Nephron (organoid): Measurements from ENCODE around the gene ZNF132.

Experiments used
- H3K27ac Mint-ChIP-seq, 3 experiments: 2 replicates each; pipeline ENCODE4 v1.8.0; 2020; ENCODE audit warnings: mixed read lengths in 3 of 3, mild to moderate bottlenecking in 2 of 3, moderate library complexity in 1 of 3
- H3K27me3 Mint-ChIP-seq: 2 replicates; pipeline ENCODE4 v1.8.0; 2021; ENCODE audit warnings: low read depth, mild to moderate bottlenecking, moderate library complexity, mixed read lengths
- H3K36me3 Mint-ChIP-seq: 2 replicates; pipeline ENCODE4 v1.8.0; 2020; ENCODE audit warnings: low read depth, mixed read lengths
- H3K4me1 Mint-ChIP-seq: 2 replicates; pipeline ENCODE4 v1.8.0; 2020; ENCODE audit warnings: mixed read lengths
- H3K4me3 Mint-ChIP-seq, 3 experiments: 2 replicates each; pipeline ENCODE4 v1.8.0; 2020; ENCODE audit warnings: mild to moderate bottlenecking in 3 of 3, mixed read lengths in 3 of 3, moderate library complexity in 2 of 3
- H3K9me3 Mint-ChIP-seq: 2 replicates; pipeline ENCODE4 v1.8.0; 2020; ENCODE audit warnings: mixed read lengths
- CTCF ChIP-seq, 3 experiments: fragments of 200-600 bp; sonication (generic); IDR thresholded peaks; one replicate each; pipeline ENCODE4 v1.5.0; 2021; ENCODE audit warnings: antibody characterized with exemption in 3 of 3; ENCODE audit not compliant: unreplicated experiment in 3 of 3

Gene ZNF132

GRCh38 chr19:58440556-58440955, 603 bp upstream of the ZNF132 start:
- peaks cover 47% of the 10 kb centered on the region for H3K36me3 Mint-ChIP-seq
- peaks cover 33% of the 10 kb centered on the region for H3K27me3 Mint-ChIP-seq
- peak overlapping the region; percentile 89 to 92 (median 90) for H3K4me3 Mint-ChIP-seq
- peak overlapping the region; percentile 68 to 83 (median 75) for H3K27ac Mint-ChIP-seq
- H3K4me1 Mint-ChIP-seq = peaks cover 6% of the 10 kb centered on the region
- peaks cover 59% of the 10 kb centered on the region for H3K9me3 Mint-ChIP-seq
- no peak for TF ChIP-seq CTCF (IDR thresholded peaks at IDR 0.05; ENCODE audit: unreplicated experiment in 3 of 3)

GRCh38 chr19:58434217-58434616, 5.7 kb downstream of the ZNF132 start:
- TF ChIP-seq CTCF (IDR thresholded peaks at IDR 0.05; ENCODE audit: unreplicated experiment in 3 of 3) = no peak
- no peaks in the 10 kb centered on the region for H3K4me1 Mint-ChIP-seq
- H3K27me3 Mint-ChIP-seq = peaks cover 3% of the 10 kb centered on the region
- H3K27ac Mint-ChIP-seq = no peak overlapping the region
- H3K9me3 Mint-ChIP-seq = peaks cover 88% of the 10 kb centered on the region
- peaks cover 98% of the 10 kb centered on the region for H3K36me3 Mint-ChIP-seq
- H3K4me3 Mint-ChIP-seq = no peak overlapping the region

- no peak overlapping the region for H3K27ac Mint-ChIP-seq
- H3K4me1 Mint-ChIP-seq = no peaks in the 10 kb centered on the region
- H3K4me3 Mint-ChIP-seq = no peak overlapping the region
- no peak for TF ChIP-seq CTCF (IDR thresholded peaks at IDR 0.05; ENCODE audit: unreplicated experiment in 3 of 3)
- no peaks in the 10 kb centered on the region for H3K27me3 Mint-ChIP-seq
- H3K36me3 Mint-ChIP-seq = peaks cover 90% of the 10 kb centered on the region
- H3K9me3 Mint-ChIP-seq = peaks cover 78% of the 10 kb centered on the region
These were observed 10.2 kb downstream of the ZNF132 start for GRCh38 chr19:58429745-58430144.

- Mint-ChIP-seq H3K27me3 (no peaks in the 10 kb centered on the region), H3K36me3 (peaks cover 89% of the 10 kb centered on the region), H3K9me3 (peaks cover 74% of the 10 kb centered on the region), H3K4me3 (no peak overlapping the region), H3K27ac (no peak overlapping the region), H3K4me1 (no peaks in the 10 kb centered on the region)
- TF ChIP-seq CTCF (IDR thresholded peaks at IDR 0.05; ENCODE audit: unreplicated experiment in 3 of 3) = no peak
These were observed 11.3 kb downstream of the ZNF132 start for GRCh38 chr19:58428617-58429016.

- no peaks in the 10 kb centered on the region for H3K4me1 Mint-ChIP-seq
- H3K9me3 Mint-ChIP-seq = peaks cover 21% of the 10 kb centered on the region
- TF ChIP-seq CTCF (IDR thresholded peaks at IDR 0.05; ENCODE audit: unreplicated experiment in 3 of 3) = no peak
- H3K4me3 Mint-ChIP-seq = no peak overlapping the region
- H3K27ac Mint-ChIP-seq = no peak overlapping the region
- H3K36me3 Mint-ChIP-seq = peaks cover 69% of the 10 kb centered on the region
- H3K27me3 Mint-ChIP-seq = no peaks in the 10 kb centered on the region
These were observed 22.9 kb downstream of the ZNF132 start for GRCh38 chr19:58417071-58417470.

GRCh38 chr19:58416604-58417003, 23.3 kb downstream of the ZNF132 start:
- no peaks in the 10 kb centered on the region for H3K4me1 Mint-ChIP-seq
- H3K27me3 Mint-ChIP-seq = no peaks in the 10 kb centered on the region
- peaks cover 66% of the 10 kb centered on the region for H3K36me3 Mint-ChIP-seq

More at GRCh38 chr19:58416604-58417003, 23.3 kb downstream of the ZNF132 start:
- TF ChIP-seq CTCF (IDR thresholded peaks at IDR 0.05; ENCODE audit: unreplicated experiment in 3 of 3) = no peak
- no peak overlapping the region for H3K4me3 Mint-ChIP-seq
- no peak overlapping the region for H3K27ac Mint-ChIP-seq
- peaks cover 19% of the 10 kb centered on the region for H3K9me3 Mint-ChIP-seq
